IPS-NIHi7 (cell line): ENCODE measurements around the gene PDRG1.
"Not testable (repeated sequence)": the region's sequence is repeated elsewhere in the genome, so short reads cannot be mapped to it uniquely, and the experiment has no call there.

ENCODE experiments used
- DNase-seq: peaks from one replicate; pipeline ENCODE4 v3.0.0; 2012; ENCODE audit warnings: mixed read lengths; ENCODE audit errors: extremely low spot score

The PDRG1 gene

DNA sequence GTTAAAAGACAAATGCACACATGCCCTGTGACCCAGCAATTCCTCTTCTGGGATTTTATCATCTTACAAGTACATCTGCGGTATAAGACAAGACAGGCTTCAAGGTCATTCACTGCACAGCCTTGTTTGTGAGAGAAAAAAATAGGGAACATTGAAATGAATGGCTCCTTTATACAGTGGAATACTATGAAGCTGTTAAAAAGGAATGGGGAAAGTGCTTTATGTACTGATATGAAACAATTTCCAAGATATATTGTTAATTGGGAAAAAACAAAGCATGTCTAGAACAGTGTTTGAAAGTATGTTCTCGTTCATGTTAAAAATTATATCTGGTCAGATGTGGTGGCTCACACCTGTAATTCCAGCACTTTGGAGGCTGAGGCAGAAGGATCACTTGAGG is 25.4 kb downstream of the PDRG1 start:
- DNase-seq: no peak

GRCh38 chr20:31925631-31926030 is 26.2 kb downstream of the PDRG1 start:
- no peak for DNase-seq

GRCh38 chr20:31924561-31924960 is 27.3 kb downstream of the PDRG1 start:
- no peak for DNase-seq

GRCh38 chr20:31923388-31924331 is 28.2 kb downstream of the PDRG1 start:
- peak; percentile 35 for DNase-seq

DNA sequence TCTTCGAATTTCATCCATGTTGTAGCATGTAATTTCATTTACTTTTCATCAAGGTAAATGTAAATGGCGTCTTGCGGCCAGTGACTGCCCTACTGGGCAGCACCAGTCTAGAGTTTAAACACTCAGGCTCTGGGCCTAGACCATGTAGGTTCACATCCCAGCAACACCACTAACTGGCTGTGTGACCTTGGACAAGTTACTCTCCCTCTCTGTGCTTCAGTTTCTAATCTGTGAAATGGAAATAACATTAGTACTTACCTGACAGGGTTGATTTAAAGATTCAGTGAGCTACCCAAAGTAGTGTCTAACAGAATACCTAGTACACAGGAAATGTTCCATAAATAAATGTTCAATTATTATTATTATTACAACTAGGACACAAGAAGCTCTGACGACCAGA is 29.3 kb downstream of the PDRG1 start:
- no peak for DNase-seq

- DNase-seq: no peak
Observed at GRCh38 chr20:31922181-31922580, 29.7 kb downstream of the PDRG1 start.

DNA sequence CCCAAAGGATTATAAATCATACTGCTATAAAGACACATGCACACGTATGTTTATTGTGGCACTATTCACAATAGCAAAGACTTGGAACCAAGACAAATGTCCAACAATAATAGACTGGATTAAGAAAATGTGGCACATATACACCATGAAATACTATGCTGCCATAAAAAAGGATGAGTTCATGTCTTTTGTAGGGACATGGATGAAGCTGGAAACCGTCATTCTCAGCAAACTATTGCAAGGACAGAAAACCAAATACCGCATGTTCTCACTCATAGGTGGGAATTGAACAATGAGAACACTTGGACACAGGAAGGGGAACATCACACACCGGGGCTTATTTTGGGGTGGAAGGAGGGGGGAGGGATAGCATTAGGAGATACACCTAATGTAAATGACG is 30.4 kb downstream of the PDRG1 start:
- DNase-seq: not testable (repeated sequence)

DNA sequence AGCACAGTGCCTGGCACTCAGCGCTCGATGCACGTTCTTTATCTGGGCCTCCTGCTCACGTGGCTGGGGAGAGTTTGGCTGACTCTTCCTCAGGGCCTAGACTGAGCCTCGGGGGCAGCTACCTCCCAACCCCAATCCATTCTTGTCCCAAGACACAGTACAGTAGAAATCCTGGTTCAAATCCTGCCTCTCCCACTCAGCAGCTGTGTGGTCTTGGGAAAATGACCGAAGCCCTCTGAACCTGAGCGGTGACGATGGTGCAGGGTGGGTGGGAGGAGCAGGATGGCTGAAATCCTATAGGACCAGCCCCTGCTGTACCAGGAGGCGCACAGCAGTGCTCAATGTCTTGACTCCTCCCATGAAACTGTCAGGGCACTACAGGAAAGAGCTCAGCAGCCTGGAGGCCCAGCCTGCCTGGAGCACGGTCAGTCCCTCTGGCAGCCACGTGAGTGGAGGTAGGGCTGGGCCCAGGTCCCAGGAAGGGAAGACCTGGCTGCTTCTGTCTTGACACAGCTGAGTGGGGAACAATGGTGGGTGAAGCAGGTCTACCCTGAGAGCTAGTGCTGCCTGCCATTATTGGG is 31.5 kb downstream of the PDRG1 start:
- peak; percentile 51 for DNase-seq

DNA sequence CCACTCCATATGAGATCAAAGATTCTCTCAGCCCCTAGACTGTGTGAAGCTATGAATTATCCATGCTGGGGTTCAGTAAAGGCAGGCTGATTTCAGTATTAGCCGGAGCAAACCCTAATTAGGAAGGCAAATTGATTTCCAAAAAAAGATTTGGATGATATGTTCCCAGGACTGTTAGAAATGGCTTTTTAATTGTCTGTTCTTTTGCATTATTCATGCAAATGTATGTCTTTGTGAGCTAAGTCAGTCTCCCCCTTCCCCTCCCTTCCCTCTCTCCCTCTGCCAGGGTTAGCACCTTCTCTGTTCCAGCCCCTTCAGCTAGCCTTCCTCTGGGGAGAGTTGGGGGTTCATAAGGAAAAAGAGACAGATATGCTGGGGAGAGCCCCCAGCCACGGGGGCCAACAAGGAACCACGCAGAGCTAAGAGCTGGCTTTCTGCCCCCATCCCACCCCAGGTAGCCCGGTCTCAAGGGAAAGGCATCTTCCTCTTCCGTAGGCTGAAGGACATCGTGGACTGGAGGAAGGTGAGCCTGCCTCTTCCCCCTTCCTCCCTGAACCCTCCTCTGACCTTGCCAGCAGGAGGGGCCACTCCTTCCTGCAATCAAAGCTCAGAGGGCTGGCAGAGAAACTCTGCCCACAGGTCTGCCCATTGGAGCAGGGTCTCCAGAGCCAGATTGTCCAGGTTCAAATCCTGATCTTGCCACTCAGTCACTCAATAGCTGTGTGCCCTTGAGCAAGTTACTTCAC is 32.3 kb downstream of the PDRG1 start:
- no peak for DNase-seq

- no peak for DNase-seq
Observed at GRCh38 chr20:31918466-31919105, 33.3 kb downstream of the PDRG1 start.

- not testable (repeated sequence) for DNase-seq
Observed at GRCh38 chr20:31917962-31918412, 33.9 kb downstream of the PDRG1 start.

DNA sequence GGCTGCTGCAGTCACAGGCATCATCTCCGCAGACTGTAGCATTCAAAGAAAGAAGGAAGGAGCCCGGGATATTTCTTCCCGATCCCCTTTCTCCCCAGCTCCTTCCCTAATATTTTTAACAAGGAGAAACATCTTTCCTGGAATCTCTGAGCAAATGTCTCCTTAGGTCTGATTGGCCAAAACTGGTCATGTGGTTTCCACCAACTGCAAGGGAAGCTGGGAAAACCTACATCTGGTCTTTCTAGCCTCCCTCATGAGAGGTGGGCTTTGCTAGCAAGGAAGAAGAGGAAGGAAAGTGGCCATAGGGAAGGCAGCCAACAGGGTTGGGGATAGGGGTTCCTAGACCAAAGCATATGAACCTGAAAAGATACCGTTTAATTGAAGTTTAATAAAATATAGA is 35.1 kb downstream of the PDRG1 start:
- no peak for DNase-seq

- DNase-seq: no peak
Observed at GRCh38 chr20:31915491-31916280, 36.2 kb downstream of the PDRG1 start.

- DNase-seq: no peak
Observed at GRCh38 chr20:31914170-31914569, 37.7 kb downstream of the PDRG1 start.

DNA sequence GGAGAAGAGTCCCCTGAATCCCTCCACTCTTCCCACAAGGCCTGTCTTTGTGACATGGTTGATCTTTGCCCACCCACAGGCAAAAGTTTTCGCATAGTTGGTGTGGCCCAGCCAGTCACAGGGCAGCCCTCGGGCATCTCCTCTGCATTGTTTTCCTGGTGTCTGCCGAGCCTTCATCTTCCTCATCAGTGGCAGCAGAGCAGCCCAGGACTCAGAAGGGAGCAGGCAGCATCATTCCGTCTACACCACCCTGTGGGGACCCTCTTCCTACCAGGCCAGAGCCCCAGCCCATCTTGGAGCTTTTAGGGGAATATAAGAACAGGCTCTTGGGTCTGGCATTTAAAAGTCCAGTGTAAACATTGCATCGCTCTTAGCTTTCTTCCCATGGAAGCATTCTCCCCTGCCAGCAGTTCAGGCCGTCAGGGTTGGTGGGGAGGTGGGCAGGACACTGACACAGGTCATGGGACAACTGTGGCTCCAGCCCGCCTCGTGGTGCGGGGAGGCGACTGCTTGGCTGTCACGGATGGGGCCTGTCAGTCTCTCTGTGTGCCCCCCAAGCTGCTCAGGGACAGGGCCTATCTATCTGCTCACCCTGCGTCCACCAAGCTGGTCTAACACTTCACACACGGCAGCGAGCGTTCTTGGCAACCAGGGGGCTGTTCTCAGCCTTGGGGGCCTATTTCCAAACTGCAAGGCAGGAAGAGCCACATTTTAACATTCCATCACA is 38.3 kb downstream of the PDRG1 start:
- DNase-seq: no peak

GRCh38 chr20:31910071-31910803 is 41.6 kb downstream of the PDRG1 start:
- DNase-seq: no peak

GRCh38 chr20:31909253-31910070 is 42.4 kb downstream of the PDRG1 start:
- no peak for DNase-seq

DNA sequence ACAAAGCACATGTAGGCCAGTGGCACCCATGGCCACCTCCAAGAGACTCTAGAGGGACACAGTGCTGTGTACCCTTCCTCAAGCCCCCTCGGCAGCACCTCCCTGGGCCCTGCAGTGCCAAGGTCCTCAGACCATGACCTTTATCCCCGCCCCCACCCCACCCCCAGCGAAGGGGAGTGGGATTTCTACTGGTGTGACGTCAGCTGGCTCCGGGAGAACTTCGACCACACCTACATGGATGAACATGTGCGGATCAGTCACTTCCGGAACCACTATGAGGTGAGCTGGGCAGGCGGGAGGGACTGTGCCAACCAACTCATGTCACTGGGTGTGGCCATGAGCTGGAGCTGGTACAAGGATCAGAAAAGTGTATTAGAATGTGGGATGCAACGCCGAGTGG is 43.4 kb downstream of the PDRG1 start:
- no peak for DNase-seq

GRCh38 chr20:31908016-31908415 is 43.8 kb downstream of the PDRG1 start:
- DNase-seq: no peak
